Neural cell (in vitro differentiated cells): ENCODE data around the gene CARD14. TPM values are rescaled to one million over a fixed set of nuclear protein-coding genes. Genes with fewer than 3 reads are reported as not detected.

ENCODE experiments used
- H2AFZ ChIP-seq: fragments of 200-600, 300-800 bp; sonication (generic), shearing (Covaris generic); 2 replicates; pipeline ENCODE4 v1.6.0; 2014; ENCODE audit warnings: low read depth, mild to moderate bottlenecking, antibody characterized with exemption, low read length, moderate library complexity
- H3F3A ChIP-seq: fragments of 200-600 bp; shearing (Covaris generic); 2 replicates; pipeline ENCODE4 v1.6.1; 2016; ENCODE audit warnings: mild to moderate bottlenecking, moderate library complexity, mixed read lengths, antibody characterized with exemption, low read length; ENCODE audit not compliant: insufficient read depth, poor library complexity, severe bottlenecking
- H3K27ac ChIP-seq: fragments of 200-600, 300-800 bp; sonication (generic), shearing (Covaris generic); 2 replicates; pipeline ENCODE4 v1.5.1; 2014; ENCODE audit warnings: mild to moderate bottlenecking, low read length, moderate library complexity
- H3K27me3 ChIP-seq: fragments of 300-800, 200-600 bp; sonication (generic), shearing (Covaris generic); 2 replicates; pipeline ENCODE4 v1.6.0; 2014; ENCODE audit warnings: mild to moderate bottlenecking, low read depth, low read length, moderate library complexity; ENCODE audit not compliant: insufficient read depth
- H3K36me3 ChIP-seq: fragments of 300-800, 200-600 bp; sonication (generic), shearing (Covaris generic); 2 replicates; pipeline ENCODE4 v1.5.1; 2014; ENCODE audit warnings: mild to moderate bottlenecking, antibody characterized with exemption, low read length, moderate library complexity; ENCODE audit not compliant: insufficient read depth
- H3K4me2 ChIP-seq: fragments of 300-800, 200-600 bp; sonication (generic), shearing (Covaris generic); 2 replicates; pipeline ENCODE4 v1.6.0; 2014; ENCODE audit warnings: mild to moderate bottlenecking, low read length
- H3K4me3 ChIP-seq: fragments of 300-800, 200-600 bp; sonication (generic), shearing (Covaris generic); 2 replicates; pipeline ENCODE4 v1.5.1; 2014; ENCODE audit warnings: mild to moderate bottlenecking, low read length, moderate library complexity
- H3K79me2 ChIP-seq: fragments of 200-600 bp; shearing (Covaris generic); replicated peaks from 2 replicates; pipeline ENCODE4 v1.6.0; 2014; ENCODE audit warnings: mild to moderate bottlenecking, low read length, moderate library complexity; ENCODE audit not compliant: insufficient read depth
- H3K9ac ChIP-seq: fragments of 300-800, 200-600 bp; sonication (generic), shearing (Covaris generic); 2 replicates; pipeline ENCODE4 v1.6.1; 2016; ENCODE audit warnings: mild to moderate bottlenecking, low read length, mixed read lengths
- H3K9me2 ChIP-seq: fragments of 200-600 bp; shearing (Covaris generic); 2 replicates; pipeline ENCODE4 v1.6.1; 2016; ENCODE audit warnings: mild to moderate bottlenecking, low read length, mixed read lengths; ENCODE audit not compliant: insufficient read depth
- H3K9me3 ChIP-seq: fragments of 200-600, 300-800 bp; sonication (generic), shearing (Covaris generic); 2 replicates; pipeline ENCODE4 v1.6.1; 2016; ENCODE audit warnings: mild to moderate bottlenecking, mixed run types, low read length, moderate library complexity, mixed read lengths
- H4K20me1 ChIP-seq: fragments of 200-600 bp; shearing (Covaris generic); 2 replicates; pipeline ENCODE4 v1.6.1; 2016; ENCODE audit warnings: mild to moderate bottlenecking, mixed run types; ENCODE audit not compliant: insufficient read depth
- CTCF ChIP-seq: fragments of 450-650 bp; IDR thresholded peaks from 2 replicates; pipeline ENCODE4 v1.5.1; 2014; ENCODE audit warnings: antibody characterized with exemption, mild to moderate bottlenecking, moderate library complexity; ENCODE audit not compliant: poor library complexity, severe bottlenecking
- EP300 ChIP-seq: fragments of 450-650 bp; conservative IDR thresholded peaks from 2 replicates; pipeline ENCODE4 v1.6.1; 2014; ENCODE audit warnings: antibody characterized with exemption, mild to moderate bottlenecking, moderate library complexity; ENCODE audit not compliant: poor library complexity, severe bottlenecking
- EZH2 ChIP-seq: fragments of 200-600, 300-800 bp; shearing (Covaris generic), sonication (generic); IDR thresholded peaks from 2 replicates; pipeline ENCODE4 v1.6.1; 2014; ENCODE audit warnings: antibody characterized with exemption, low read length, borderline replicate concordance, mild to moderate bottlenecking; ENCODE audit not compliant: insufficient read depth, poor library complexity, severe bottlenecking
- MXI1 ChIP-seq: fragments of 450-650 bp; conservative IDR thresholded peaks from 2 replicates; pipeline ENCODE4 v1.6.1; 2014; ENCODE audit warnings: antibody characterized with exemption, mild to moderate bottlenecking; ENCODE audit not compliant: poor library complexity, severe bottlenecking
- POLR2AphosphoS5 ChIP-seq: IDR thresholded peaks from 2 replicates; pipeline ENCODE4 v1.6.1; 2012
- RAD21 ChIP-seq: fragments of 450-650 bp; conservative IDR thresholded peaks from 2 replicates; pipeline ENCODE4 v1.6.1; 2014; ENCODE audit warnings: antibody characterized with exemption, mild to moderate bottlenecking, moderate library complexity
- REST ChIP-seq: IDR thresholded peaks from 2 replicates; pipeline ENCODE4 v1.6.1; 2012; ENCODE audit warnings: borderline replicate concordance
- SMC3 ChIP-seq: fragments of 450-650 bp; conservative IDR thresholded peaks from 2 replicates; pipeline ENCODE4 v1.6.1; 2014; ENCODE audit warnings: antibody characterized with exemption, mild to moderate bottlenecking, moderate library complexity; ENCODE audit not compliant: poor library complexity
- TAF1 ChIP-seq: IDR thresholded peaks from 2 replicates; pipeline ENCODE4 v1.6.1; 2012; ENCODE audit warnings: low read depth
- polyA plus RNA-seq: library from polyadenylated mRNA; depleted of rRNA; stranded (reverse); fragments of >200 nt; gene quantifications from 2 replicates; pipeline ENCODE4 v1.2.3, GENCODE V29; 2014

The CARD14 gene
- polyA plus RNA-seq, 1 donor from 2014 or later, result 0.12 TPM

GRCh38 chr17:80142929-80143328 is 26.9 kb upstream of the CARD14 start:
- H3K36me3 ChIP-seq, result peaks cover 21% of the 10 kb centered on the region
- H3K4me2 ChIP-seq, result no peak overlapping the region
- H3K4me3 ChIP-seq, result no peak overlapping the region
- H3F3A ChIP-seq, result no peaks in the 10 kb centered on the region
- peaks cover 3% of the 10 kb centered on the region for H4K20me1 ChIP-seq
- no peaks in the 10 kb centered on the region for H3K9me2 ChIP-seq
- H3K9ac ChIP-seq, result no peak overlapping the region
- H3K9me3 ChIP-seq, result no peaks in the 10 kb centered on the region
- no peak for TF ChIP-seq MXI1
- TF ChIP-seq EP300, result no peak
- TF ChIP-seq POLR2AphosphoS5, result no peak
- TF ChIP-seq SMC3, result no peak
- TF ChIP-seq CTCF, result no peak
- no peak for TF ChIP-seq EZH2
- TF ChIP-seq TAF1, result no peak
- no peak for TF ChIP-seq REST
- no peak for TF ChIP-seq RAD21
- H3K27me3 ChIP-seq, result no peaks in the 10 kb centered on the region
- peaks cover 35% of the 10 kb centered on the region for H3K79me2 ChIP-seq
- H3K27ac ChIP-seq, result no peak overlapping the region
- H2AFZ ChIP-seq, result no peak overlapping the region

GRCh38 chr17:80145076-80146075 is 24.5 kb upstream of the CARD14 start:
- H3K36me3 ChIP-seq, result peaks cover 9% of the 10 kb centered on the region
- H3K4me3 ChIP-seq, result peak overlapping the region; percentile 95
- H3K9me2 ChIP-seq, result no peaks in the 10 kb centered on the region
- peaks cover 40% of the 10 kb centered on the region for H3K79me2 ChIP-seq
- no peaks in the 10 kb centered on the region for H3F3A ChIP-seq
- no peaks in the 10 kb centered on the region for H3K27me3 ChIP-seq
- H3K27ac ChIP-seq, result peak overlapping the region; percentile 66
- no peak overlapping the region for H2AFZ ChIP-seq
- H4K20me1 ChIP-seq, result peaks cover 3% of the 10 kb centered on the region
- H3K9ac ChIP-seq, result peak overlapping the region; percentile 85
- H3K9me3 ChIP-seq, result no peaks in the 10 kb centered on the region
- TF ChIP-seq RAD21 (no peak), REST (no peak), SMC3 (no peak), EZH2 (no peak), TAF1 (no peak), EP300 (no peak), POLR2AphosphoS5 (no peak), MXI1 (no peak), CTCF (no peak)
- peak overlapping the region; percentile 90 for H3K4me2 ChIP-seq
